ENCODE measurements around the gene DSCAML1. TPM values are rescaled to one million over a fixed set of nuclear protein-coding genes. Genes with fewer than 3 reads are reported as not detected.

The DSCAML1 gene
- total RNA-seq, 6 donors from 2014 or later, result 0.30 to 3.1 (median 1.3) TPM

DNA sequence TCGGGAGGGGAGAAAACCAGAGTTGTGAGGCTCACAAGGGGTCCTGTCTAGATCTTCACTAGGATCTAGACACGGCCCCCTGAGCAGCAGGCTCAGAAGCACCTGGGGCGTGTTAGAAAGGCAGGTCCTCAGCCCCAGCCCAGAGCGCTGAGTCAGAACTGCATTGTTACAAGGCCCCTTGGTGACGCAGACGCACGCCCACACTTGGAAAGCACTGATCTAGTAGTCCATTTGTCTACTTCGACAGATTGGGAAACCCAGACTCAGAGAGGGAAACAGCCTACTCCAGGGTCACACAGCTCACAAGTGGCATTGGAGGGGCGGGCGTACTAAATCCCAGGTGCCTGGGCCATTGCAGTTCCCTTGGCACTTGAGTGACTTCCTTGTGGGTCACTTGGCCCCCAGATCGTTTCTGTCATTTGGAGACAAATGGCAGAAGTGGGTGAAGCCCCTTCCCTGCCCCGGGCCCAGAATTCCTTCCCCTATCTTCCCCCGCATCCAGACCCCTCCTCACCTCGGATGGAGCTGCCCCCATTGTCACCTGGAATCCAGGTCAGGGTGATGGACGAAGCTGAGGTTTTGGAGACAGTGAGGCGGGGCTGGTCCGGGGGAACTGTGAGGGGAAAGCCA, 358.5 kb downstream of the DSCAML1 start:
- Histone ChIP-seq H3K27me3 (no peaks in the 10 kb centered on the region), H3K4me1 (no peaks in the 10 kb centered on the region), H3K27ac (no peak overlapping the region), H3K9me3 (no peaks in the 10 kb centered on the region), H3K36me3 (peaks cover 0 to 5% (median 0%) of the 10 kb centered on the region in 4 donors), H3K4me3 (no peak overlapping the region)
- no peak for ATAC-seq (ENCODE audit: low FRiP score in 2 of 2)
- no peak for DNase-seq
- WGBS, 2 donors, result 82% methylated on average over 11 to 17 of the region's 17 CpGs
- TF ChIP-seq POLR2A (IDR thresholded peaks at IDR 0.05) (no peak), EP300 (IDR thresholded peaks at IDR 0.05) (no peak), POLR2AphosphoS5 (IDR thresholded peaks at IDR 0.05) (no peak), CTCF (IDR thresholded peaks at IDR 0.05) (no peak)

- H3K4me1 ChIP-seq, result no peaks in the 10 kb centered on the region
- H3K27me3 ChIP-seq, result no peaks in the 10 kb centered on the region
- no peak overlapping the region for H3K4me3 ChIP-seq
- DNase-seq, result peak in 1 of 2 donors; percentile 66
- TF ChIP-seq EP300 (IDR thresholded peaks at IDR 0.05), result no peak
- no peak for TF ChIP-seq POLR2AphosphoS5 (IDR thresholded peaks at IDR 0.05)
- no peak for TF ChIP-seq POLR2A (IDR thresholded peaks at IDR 0.05)
- TF ChIP-seq CTCF (IDR thresholded peaks at IDR 0.05), result no peak
- H3K36me3 ChIP-seq, result peaks cover 0 to 5% (median 0%) of the 10 kb centered on the region in 4 donors
- 84 to 85% methylated on average over 10 to 14 of the region's 14 CpGs for WGBS, 2 donors
- ATAC-seq (ENCODE audit: low FRiP score in 2 of 2), result no peak
- no peak overlapping the region for H3K27ac ChIP-seq
- no peaks in the 10 kb centered on the region for H3K9me3 ChIP-seq
Measured at GRCh38 chr11:117437791-117438130, 359.3 kb downstream of the DSCAML1 start.

DNA sequence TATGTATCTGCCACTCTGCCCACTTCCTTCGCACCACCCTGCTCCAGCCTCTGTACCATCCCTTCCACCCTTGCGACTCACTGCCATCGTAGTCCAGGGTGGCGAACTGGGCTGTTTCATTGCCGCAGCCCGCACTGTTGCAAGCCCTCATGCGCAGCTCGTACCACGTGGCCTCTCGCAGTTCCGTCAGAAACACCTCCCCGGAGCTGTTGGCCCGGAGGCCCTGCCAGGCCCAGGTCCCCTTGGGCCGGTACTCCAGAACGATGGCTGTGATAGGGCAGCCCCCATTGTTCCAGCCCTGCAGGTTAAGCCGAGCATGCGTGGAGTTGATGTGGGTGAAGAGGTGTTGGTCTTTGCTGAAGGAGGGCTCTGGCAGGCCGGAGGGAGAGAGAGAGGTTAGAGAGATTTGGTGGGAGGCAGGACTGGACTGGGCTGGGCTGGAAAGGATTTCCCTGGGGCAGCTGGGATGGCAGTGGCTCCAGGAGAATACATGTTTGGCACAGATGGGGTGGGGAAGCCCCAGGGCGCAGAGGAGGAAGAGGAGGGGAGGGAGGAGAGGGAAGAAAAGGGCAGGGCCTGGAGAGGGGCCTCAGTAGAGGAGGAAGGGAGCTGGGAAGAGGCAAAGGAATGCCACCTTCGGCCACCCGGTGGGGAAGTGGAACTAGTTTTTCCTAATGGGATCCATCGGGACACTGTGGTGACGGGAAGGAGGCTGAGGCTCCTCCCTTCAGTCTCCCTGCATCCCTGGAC, 359.8 kb downstream of the DSCAML1 start:
- H3K9me3 ChIP-seq, result no peaks in the 10 kb centered on the region
- no peak overlapping the region for H3K27ac ChIP-seq
- no peak overlapping the region for H3K4me3 ChIP-seq
- WGBS, 2 donors, result 84 to 90% methylated on average over 22 to 23 of the region's 23 CpGs
- no peaks in the 10 kb centered on the region for H3K4me1 ChIP-seq
- TF ChIP-seq POLR2AphosphoS5 (IDR thresholded peaks at IDR 0.05) (no peak), EP300 (IDR thresholded peaks at IDR 0.05) (no peak), CTCF (IDR thresholded peaks at IDR 0.05) (no peak), POLR2A (IDR thresholded peaks at IDR 0.05) (no peak)
- no peak for DNase-seq
- no peak for ATAC-seq (ENCODE audit: low FRiP score in 2 of 2)
- H3K36me3 ChIP-seq, result peaks cover 0 to 5% (median 0%) of the 10 kb centered on the region in 4 donors
- no peaks in the 10 kb centered on the region for H3K27me3 ChIP-seq

- no peaks in the 10 kb centered on the region for H3K4me1 ChIP-seq
- DNase-seq, result no peak
- ATAC-seq (ENCODE audit: low FRiP score in 2 of 2), result no peak
- H3K9me3 ChIP-seq, result no peaks in the 10 kb centered on the region
- H3K27me3 ChIP-seq, result no peaks in the 10 kb centered on the region
- TF ChIP-seq CTCF (IDR thresholded peaks at IDR 0.05) (no peak), POLR2A (IDR thresholded peaks at IDR 0.05) (no peak), EP300 (IDR thresholded peaks at IDR 0.05) (no peak), POLR2AphosphoS5 (IDR thresholded peaks at IDR 0.05) (no peak)
- no peak overlapping the region for H3K4me3 ChIP-seq
- peaks cover 0 to 5% (median 0%) of the 10 kb centered on the region in 4 donors for H3K36me3 ChIP-seq
- 61 to 63% methylated on average over 3 to 6 of the region's 6 CpGs for WGBS, 2 donors
- no peak overlapping the region for H3K27ac ChIP-seq
Measured at GRCh38 chr11:117435326-117435725, 361.7 kb downstream of the DSCAML1 start.

Data from upper lobe of left lung (tissue), 6 donors.